K562 (cell line): ENCODE results near the gene MERTK. TPM values are rescaled to one million over a fixed set of nuclear protein-coding genes. Genes with fewer than 3 reads are reported as not detected.

Experiments used
- ATAC-seq: fragments of 200-7000 bp; cut with Tn5 transposase; 3 replicates; pipeline ENCODE4 v1.9.1; 2020; ENCODE audit warnings: moderate library complexity
- BruUV-seq: library from RNA; stranded (reverse); fragments of 400-500 nt; replicated peaks from 2 replicates; lab custom pipeline; 2021; lab: Mats Ljungman, UMichigan
- CTCF ChIA-PET: fragments of 300-600 bp; formaldehyde crosslinking; extraction: SDS; loops from one replicate; lab custom pipeline; 2021; ENCODE audit warnings: low intra/inter-chr PET ratio; lab: Yijun Ruan, JAX
- POLR2A ChIA-PET: fragments of 300-600, 350-650 bp; sonication (Branson Sonifier 250); formaldehyde crosslinking; extraction: SDS; loops from one replicate; lab custom pipeline; 2021; ENCODE audit warnings: antibody characterized with exemption, inconsistent platforms; lab: Yijun Ruan, JAX
- DNase-seq, 4 experiments: peaks; one replicate each; pipeline versions ENCODE4 v3.0.0 to v3.0.0-alpha.2; 2011 to 2018; ENCODE audit warnings: low spot score in 3 of 4, mixed read lengths in 3 of 4; ENCODE audit errors: extremely low read depth in 1 of 4
- FAIRE-seq: peaks from 2 replicates; lab custom pipeline; 2011; peaks lifted over from hg19 to GRCh38; lab: Jason Lieb, UNC
- H2AFZ ChIP-seq: 2 replicates; pipeline ENCODE4 v1.6.0; 2011; ENCODE audit warnings: low read depth, low read length, control low read depth, inconsistent platforms
- H3K27ac ChIP-seq: fragments of 200-600 bp; 3 replicates; pipeline ENCODE4 v1.8.0; 2011; ENCODE audit warnings: low read depth, mild to moderate bottlenecking, control low read depth, inconsistent platforms, low read length, moderate library complexity, mixed read lengths; ENCODE audit errors: extremely low read depth
- H3K27me3 ChIP-seq, 2 experiments: fragments of 300-600 bp in 1 of 2; 2 replicates in 1 of 2; 3 replicates in 1 of 2; pipeline versions ENCODE4 v1.6.0 to v1.8.0; 2011; ENCODE audit warnings: inconsistent platforms in 2 of 2, low read length in 2 of 2, mild to moderate bottlenecking in 1 of 2, mixed read lengths in 1 of 2, moderate library complexity in 1 of 2; ENCODE audit not compliant: control insufficient read depth in 2 of 2, insufficient read depth in 2 of 2
- H3K36me3 ChIP-seq: fragments of 300-600 bp; 3 replicates; pipeline ENCODE4 v1.8.0; 2011; ENCODE audit warnings: mild to moderate bottlenecking, low read length, inconsistent platforms; ENCODE audit not compliant: control insufficient read depth, insufficient read depth
- H3K4me1 ChIP-seq, 2 experiments: fragments of 200-600 bp in 1 of 2; replicated peaks in 1 of 2; 2 replicates in 1 of 2; 3 replicates in 1 of 2; pipeline versions ENCODE4 v1.5.1 to v1.8.0; 2011; ENCODE audit warnings: inconsistent platforms in 2 of 2, low read length in 2 of 2, mild to moderate bottlenecking in 1 of 2, mixed read lengths in 1 of 2, moderate library complexity in 1 of 2; ENCODE audit not compliant: control insufficient read depth in 2 of 2, insufficient read depth in 2 of 2
- H3K4me2 ChIP-seq: 2 replicates; pipeline ENCODE4 v1.6.1; 2011; ENCODE audit warnings: low read length, control low read depth, inconsistent platforms, mixed read lengths; ENCODE audit not compliant: insufficient read depth
- H3K4me3 ChIP-seq: fragments of 200-600 bp; sonication (generic), shearing (Covaris generic); 2 replicates; pipeline ENCODE4 v1.5.1; 2016; ENCODE audit warnings: control low read depth, inconsistent platforms
- H3K79me2 ChIP-seq: fragments of 200-600 bp; 3 replicates; pipeline ENCODE4 v1.8.0; 2011; ENCODE audit warnings: low read length, inconsistent platforms; ENCODE audit not compliant: control insufficient read depth, insufficient read depth
- H3K9ac ChIP-seq, 2 experiments: 2 replicates each; pipeline versions ENCODE4 v1.6.0 to v1.6.1; 2011; ENCODE audit warnings: low read depth in 2 of 2, low read length in 2 of 2, control low read depth in 1 of 2, inconsistent platforms in 1 of 2, mild to moderate bottlenecking in 1 of 2, mixed read lengths in 1 of 2; ENCODE audit not compliant: insufficient read depth in 1 of 2
- H3K9me1 ChIP-seq: one replicate; pipeline ENCODE4 v1.6.0; 2011; ENCODE audit warnings: inconsistent platforms, mild to moderate bottlenecking, low read length, moderate library complexity; ENCODE audit not compliant: control insufficient read depth, insufficient read depth
- H3K9me3 ChIP-seq: replicated peaks from 2 replicates; pipeline ENCODE4 v1.5.1; 2011; ENCODE audit warnings: low read depth, low read length, inconsistent platforms; ENCODE audit not compliant: control insufficient read depth, insufficient read depth
- H4K20me1 ChIP-seq: replicated peaks from 2 replicates; pipeline ENCODE4 v1.6.1; 2011; ENCODE audit warnings: low read length, inconsistent platforms, mixed read lengths; ENCODE audit not compliant: control insufficient read depth, insufficient read depth
- DPF2 ChIP-seq: fragments of 450-650 bp; IDR thresholded peaks from 2 replicates; pipeline ENCODE4 v1.6.1; 2016
- ESRRA ChIP-seq: fragments of 450-650 bp; IDR thresholded peaks from 2 replicates; pipeline ENCODE4 v1.6.1; 2014; ENCODE audit warnings: low read depth, mild to moderate bottlenecking, moderate library complexity, borderline replicate concordance
- FOXA3 ChIP-seq, 2 experiments: fragments of 450-650 bp in 1 of 2; sonication (generic) in 1 of 2; formaldehyde crosslinking; IDR thresholded peaks in 1 of 2; conservative IDR thresholded peaks in 1 of 2; 2 replicates each; pipeline versions ENCODE4 v1.4.0 to v1.8.0; 2020 to 2022; ENCODE audit warnings: mild to moderate bottlenecking in 2 of 2, missing genetic modification reagents in 1 of 2
- HCFC1 ChIP-seq: IDR thresholded peaks from 2 replicates; pipeline ENCODE4 v1.6.1; 2012; ENCODE audit warnings: low read depth, low read length, improper control_type of control experiment
- ILF3 ChIP-seq: fragments of 450-650 bp; IDR thresholded peaks from 2 replicates; pipeline ENCODE4 v1.6.1; 2018; ENCODE audit warnings: antibody characterized with exemption, mild to moderate bottlenecking, moderate library complexity, borderline replicate concordance
- ILK ChIP-seq: fragments of 450-650 bp; IDR thresholded peaks from 2 replicates; pipeline ENCODE4 v1.6.1; 2016; ENCODE audit warnings: missing genetic modification characterization, low read depth, mild to moderate bottlenecking, missing compliant biosample characterization, moderate library complexity, borderline replicate concordance
- MCM5 ChIP-seq: fragments of 450-650 bp; IDR thresholded peaks from 2 replicates; pipeline ENCODE4 v1.6.1; 2016; ENCODE audit warnings: low read depth
- MIER1 ChIP-seq: fragments of 450-650 bp; IDR thresholded peaks from 2 replicates; pipeline ENCODE4 v1.6.1; 2016; ENCODE audit warnings: antibody characterized with exemption, mild to moderate bottlenecking, low read depth
- NCOA1 ChIP-seq: fragments of 450-650 bp; IDR thresholded peaks from 2 replicates; pipeline ENCODE4 v1.6.1; 2016; ENCODE audit warnings: low read depth
- NUFIP1 ChIP-seq: fragments of 450-650 bp; IDR thresholded peaks from 2 replicates; pipeline ENCODE4 v1.6.1; 2018; ENCODE audit not compliant: partially characterized antibody
- PHF20 ChIP-seq: fragments of 450-650 bp; IDR thresholded peaks from 2 replicates; pipeline ENCODE4 v1.6.1; 2018; ENCODE audit not compliant: partially characterized antibody
- PML ChIP-seq: IDR thresholded peaks from 2 replicates; pipeline ENCODE4 v1.6.1; 2012; ENCODE audit warnings: low read length, inconsistent platforms
- POLR3G ChIP-seq: IDR thresholded peaks from 2 replicates; pipeline ENCODE4 v1.6.1; 2011; ENCODE audit not compliant: insufficient read length, insufficient replicate concordance; ENCODE audit errors: extremely low read depth
- PYGO2 ChIP-seq: fragments of 450-650 bp; IDR thresholded peaks from 2 replicates; pipeline ENCODE4 v1.6.1; 2016; ENCODE audit warnings: mild to moderate bottlenecking, missing genetic modification characterization, moderate library complexity, missing compliant biosample characterization
- SOX6 ChIP-seq: fragments of 450-650 bp; IDR thresholded peaks from 2 replicates; pipeline ENCODE4 v1.6.1; 2014; ENCODE audit warnings: mild to moderate bottlenecking
- TARDBP ChIP-seq: fragments of 450-650 bp; IDR thresholded peaks from 2 replicates; pipeline ENCODE4 v1.6.1; 2016
- TEAD4 ChIP-seq, 2 experiments: sonication (generic) in 1 of 2; formaldehyde crosslinking in 1 of 2; IDR thresholded peaks; 2 replicates each; pipeline versions ENCODE4 v1.6.1 to v1.8.0; 2012 to 2022; ENCODE audit warnings: borderline replicate concordance in 1 of 2, inconsistent platforms in 1 of 2, low read length in 1 of 2, mild to moderate bottlenecking in 1 of 2, missing genetic modification reagents in 1 of 2
- TRIM24 ChIP-seq, 2 experiments: fragments of 450-650 bp; IDR thresholded peaks; 2 replicates each; pipeline ENCODE4 v1.6.1; 2016
- USF2 ChIP-seq: sonication (generic); formaldehyde crosslinking; IDR thresholded peaks from 2 replicates; pipeline ENCODE4 v1.5.0; 2020; ENCODE audit warnings: missing genetic modification reagents
- YBX1 ChIP-seq: fragments of 450-650 bp; IDR thresholded peaks from 2 replicates; pipeline ENCODE4 v1.7.1; 2016; ENCODE audit warnings: mild to moderate bottlenecking
- ZBTB8A ChIP-seq: fragments of 450-650 bp; IDR thresholded peaks from 2 replicates; pipeline ENCODE4 v1.6.1; 2018; ENCODE audit warnings: mild to moderate bottlenecking, moderate library complexity; ENCODE audit not compliant: partially characterized antibody
- ZNF140 ChIP-seq: fragments of 250-450 bp; sonication (Bioruptor Pico); IDR thresholded peaks from 2 replicates; pipeline ENCODE4 v1.8.0; 2021; ENCODE audit warnings: moderate library complexity, mild to moderate bottlenecking, inconsistent platforms
- ZNF384 ChIP-seq: IDR thresholded peaks from 2 replicates; pipeline ENCODE4 v1.6.1; 2012; ENCODE audit warnings: low read depth, low read length, improper control_type of control experiment
- ZNF57 ChIP-seq: fragments of 450-650 bp; formaldehyde crosslinking; IDR thresholded peaks from 2 replicates; pipeline ENCODE4 v1.4.0; 2020; ENCODE audit warnings: mild to moderate bottlenecking, moderate library complexity
- ZNF639 ChIP-seq, 2 experiments: fragments of 200-800 bp in 1 of 2; sonication (Bioruptor generic) in 1 of 2; sonication (generic) in 1 of 2; formaldehyde crosslinking in 1 of 2; IDR thresholded peaks in 1 of 2; conservative IDR thresholded peaks in 1 of 2; 2 replicates each; pipeline versions ENCODE4 v1.5.0 to v1.6.1; 2016 to 2020; ENCODE audit warnings: missing compliant biosample characterization in 1 of 2, missing genetic modification characterization in 1 of 2, missing genetic modification reagents in 1 of 2
- WGBS: fragments of 100-300 bp; shearing (Covaris generic); methylation state at CpG from one replicate; pipeline ENCODE4 v1.1.6; 2016; ENCODE audit warnings: low coverage, mixed read lengths; ENCODE audit not compliant: insufficient coverage; ENCODE audit errors: missing lambda C conversion rate; 5-methylcytosine and 5-hydroxymethylcytosine counted together
- in situ Hi-C: fragments of 300-500 bp; cut with MboI; formaldehyde crosslinking; loops from 4 replicates; pipeline ENCODE4 v1.15.0; 2018; ENCODE audit warnings: inconsistent platforms, mixed read lengths
- intact Hi-C: fragments of 100-400 bp; cut with micrococcal nuclease; formaldehyde crosslinking; loops from 2 replicates; pipeline ENCODE4 v1.14.2; 2022
- polyA plus RNA-seq, 8 experiments: library from polyadenylated mRNA; depleted of rRNA in 4 of 8; stranded (reverse) in 5 of 8; unstranded in 3 of 8; fragments of >200 nt; fragmentation: Nextera tagmentation in 2 of 8; fragmentation: Illumina TruSeq in 1 of 8; extraction: Ambion mirVana in 2 of 8; extraction: Trizol in 1 of 8; gene quantifications; 2 replicates each; pipeline versions ENCODE4 v1.2.1 to v1.2.3, GENCODE V29; 2011 to 2014; ENCODE audit warnings: inconsistent platforms in 1 of 8, missing spikeins in 1 of 8
- total RNA-seq, 7 experiments: library from RNA; depleted of rRNA in 6 of 7; stranded (reverse); fragments of >200 nt in 6 of 7; fragmentation: Illumina TruSeq in 2 of 7; extraction: Trizol in 2 of 7; gene quantifications; 2 replicates each; pipeline versions ENCODE4 v1.2.1 to v1.2.3, GENCODE V29; 2011 to 2021; ENCODE audit warnings: low replicate concordance in 1 of 7

Gene MERTK
- total and polyA plus RNA-seq, 9 of the 15 experiments (the other 6 are each of a cell fraction or from before 2014, with no cell fraction given): 0.23 to 1.6 (median 0.74) TPM

- Histone ChIP-seq H3K9me1 (no peaks in the 10 kb centered on the region), H3K4me3 (no peak overlapping the region), H3K36me3 (no peaks in the 10 kb centered on the region), H3K4me2 (no peak overlapping the region), H3K27me3 (no peaks in the 10 kb centered on the region), H4K20me1 (no peaks in the 10 kb centered on the region), H3K79me2 (no peaks in the 10 kb centered on the region), H2AFZ (no peak overlapping the region), H3K9me3 (no peaks in the 10 kb centered on the region; the same call in 1 of the 2 replicates), H3K27ac (no peak overlapping the region), H3K9ac (no peak overlapping the region), H3K4me1 (peaks cover 0 to 13% of the 10 kb centered on the region in 2 experiments; a peak in 3 of 5 replicates)
- intact Hi-C loops: no loop called here
- CTCF ChIA-PET: no interaction called here
- 6% methylated on average over 4 of the region's 4 CpGs for WGBS
- no TSS peak for BruUV-seq
- DNase-seq (peak in 2 of 4 experiments; percentile 28 to 52), FAIRE-seq (peak; percentile 26), ATAC-seq (peak; percentile 73; the same call in 2 of the 3 replicates)
- in situ Hi-C loops: no loop called here
- POLR2A ChIA-PET: no interaction called here
- TF ChIP-seq ILK (no peak), MCM5 (no peak), SOX6 (peak; percentile 22; the same call in 1 of the 2 replicates), POLR3G (no peak), ZNF639 (CRISPR knock-in tag; conservative IDR thresholded peaks at IDR 0.05 in 1 of 2, IDR thresholded peaks at IDR 0.05 in 1 of 2) (no peak), PHF20 (no peak), NCOA1 (no peak), ZBTB8A (no peak), DPF2 (peak; percentile 63; the same call in 1 of the 2 replicates), ZNF57 (CRISPR knock-in tag) (no peak), YBX1 (no peak), ESRRA (no peak), TARDBP (no peak), FOXA3 (CRISPR knock-in tag; conservative IDR thresholded peaks at IDR 0.05 in 1 of 2, IDR thresholded peaks at IDR 0.05 in 1 of 2) (no peak; a peak in 1 of 4 replicates), PML (no peak), HCFC1 (no peak), USF2 (no peak), ILF3 (no peak), ZNF140 (no peak), PYGO2 (no peak), ZNF384 (peak; percentile 72), TRIM24 (IDR thresholded peaks at IDR 0.05) (peak; percentile 30 to 51; a peak in 3 of 4 replicates), NUFIP1 (no peak), TEAD4 (IDR thresholded peaks at IDR 0.05; ENCODE audit: low read length) (peak; percentile 77), TEAD4 (CRISPR knock-in tag; IDR thresholded peaks at IDR 0.05; ENCODE audit: borderline replicate concordance) (no peak), MIER1 (no peak)
Measured at GRCh38 chr2:111973701-111974100, 75.3 kb downstream of the MERTK start.
